Rectal smooth muscle tissue (tissue), 1 donor: Measurements from ENCODE around the gene FBXO10.

ENCODE experiments used
- H3K27ac ChIP-seq: one replicate; pipeline ENCODE4 v1.7.0; 2013; ENCODE audit warnings: low read depth, low read length, inconsistent platforms
- H3K27me3 ChIP-seq: one replicate; pipeline ENCODE4 v1.7.0; 2013; ENCODE audit warnings: low read length; ENCODE audit not compliant: control insufficient read depth, insufficient read depth
- H3K36me3 ChIP-seq: one replicate; pipeline ENCODE4 v1.7.0; 2013; ENCODE audit warnings: low read length; ENCODE audit not compliant: control insufficient read depth, insufficient read depth
- H3K4me1 ChIP-seq: one replicate; pipeline ENCODE4 v1.7.0; 2013; ENCODE audit warnings: low read length; ENCODE audit not compliant: control insufficient read depth, insufficient read depth
- H3K4me3 ChIP-seq: one replicate; pipeline ENCODE4 v1.7.0; 2013; ENCODE audit warnings: low read length
- H3K9ac ChIP-seq: one replicate; pipeline ENCODE4 v1.7.0; 2013; ENCODE audit warnings: low read length

FBXO10 gene

DNA sequence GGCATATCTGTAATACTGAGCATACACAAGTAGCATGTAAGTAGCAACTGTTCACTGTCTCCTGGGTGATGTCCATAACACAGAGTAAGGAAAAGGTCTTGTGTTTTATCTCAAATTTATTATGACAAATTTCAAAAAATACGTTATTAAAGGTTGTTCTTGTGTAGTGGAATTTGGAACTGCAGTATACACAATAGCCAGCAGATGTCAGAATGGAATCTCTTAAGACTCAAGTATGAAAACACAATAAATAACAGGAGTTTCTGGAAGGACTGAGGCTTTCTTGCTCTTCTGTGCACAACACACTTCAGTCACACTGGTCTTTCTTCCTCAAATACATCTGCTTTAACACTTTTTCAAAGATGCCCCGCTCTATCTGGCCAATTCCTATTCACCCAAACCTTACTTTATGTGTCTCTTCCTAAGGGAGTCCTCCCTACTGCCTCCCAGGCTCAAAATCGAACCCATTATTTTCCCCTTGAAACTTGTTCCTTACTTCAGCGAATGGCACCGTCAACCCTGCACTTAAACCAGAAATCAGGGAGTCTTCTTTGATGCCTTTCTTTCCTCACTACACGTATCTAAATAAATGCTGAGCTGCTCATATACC is 6.5 kb upstream of the FBXO10 start:
- H3K9ac ChIP-seq: no peak overlapping the region
- H3K27me3 ChIP-seq: no peaks in the 10 kb centered on the region
- H3K4me1 ChIP-seq: peaks cover 19% of the 10 kb centered on the region
- H3K27ac ChIP-seq: peak overlapping the region; percentile 80
- no peak overlapping the region for H3K4me3 ChIP-seq
- peaks cover 10% of the 10 kb centered on the region for H3K36me3 ChIP-seq

- Histone ChIP-seq H3K36me3 (no peaks in the 10 kb centered on the region), H3K4me1 (peaks cover 17% of the 10 kb centered on the region)
Observed at GRCh38 chr9:37575511-37575914, 667 bp downstream of the FBXO10 start.

DNA sequence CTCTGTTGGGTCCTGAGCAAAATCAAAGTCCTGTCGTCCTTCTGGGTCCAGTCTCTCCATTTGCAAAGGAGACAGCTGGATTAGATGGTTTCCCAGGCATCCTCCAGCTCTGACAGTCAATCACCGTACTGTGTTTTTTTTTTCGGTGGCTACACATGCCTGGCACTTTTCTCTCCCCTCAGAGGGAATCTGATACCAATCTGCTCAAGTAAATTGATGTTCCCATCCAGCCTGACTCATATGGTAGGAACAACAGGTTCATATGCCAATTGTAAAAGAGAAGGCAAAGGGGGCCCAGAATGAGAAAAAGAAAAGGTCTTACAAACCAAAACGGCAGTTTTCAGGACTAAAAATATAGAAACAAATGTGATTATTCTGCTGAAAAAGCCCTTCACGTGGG is 1.2 kb downstream of the FBXO10 start:
- H3K9ac ChIP-seq: no peak overlapping the region
- H3K36me3 ChIP-seq: no peaks in the 10 kb centered on the region
- H3K27me3 ChIP-seq: no peaks in the 10 kb centered on the region
- peak overlapping the region; percentile 89 for H3K27ac ChIP-seq
- H3K4me3 ChIP-seq: peak overlapping the region; percentile 87
- peaks cover 17% of the 10 kb centered on the region for H3K4me1 ChIP-seq

More at GRCh38 chr9:37575511-37575914, 667 bp downstream of the FBXO10 start:
- peak overlapping the region; percentile 87 for H3K4me3 ChIP-seq
- peak overlapping the region; percentile 77 for H3K9ac ChIP-seq
- peak overlapping the region; percentile 89 for H3K27ac ChIP-seq
- no peaks in the 10 kb centered on the region for H3K27me3 ChIP-seq

DNA sequence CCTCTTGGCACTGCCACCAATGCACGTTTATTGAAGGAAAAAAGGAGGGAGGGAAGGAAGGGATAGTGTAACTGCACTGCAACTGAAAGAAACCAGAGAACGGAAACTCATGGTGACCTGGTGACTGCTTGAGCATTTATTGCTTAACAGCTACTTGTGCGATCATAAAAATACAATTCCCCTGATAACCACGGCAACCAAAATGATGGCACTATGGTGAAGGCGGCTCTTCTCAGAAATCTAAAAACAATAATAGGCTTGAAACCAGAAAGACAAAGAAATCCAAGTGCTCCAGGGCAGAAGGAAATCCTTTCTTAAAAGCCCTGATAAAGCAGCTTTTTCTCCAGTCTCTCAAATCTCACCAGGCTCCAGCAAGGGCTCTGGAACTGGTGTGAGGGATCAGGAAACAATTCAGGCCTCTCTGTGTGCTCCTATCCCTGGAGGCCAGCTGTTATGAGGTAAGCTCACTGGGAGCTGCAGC is 1.9 kb downstream of the FBXO10 start:
- H3K4me1 ChIP-seq: peaks cover 17% of the 10 kb centered on the region
- no peaks in the 10 kb centered on the region for H3K36me3 ChIP-seq
- H3K4me3 ChIP-seq: peak overlapping the region; percentile 6
- H3K27ac ChIP-seq: peak overlapping the region; percentile 60
- H3K27me3 ChIP-seq: no peaks in the 10 kb centered on the region
- H3K9ac ChIP-seq: no peak overlapping the region

DNA sequence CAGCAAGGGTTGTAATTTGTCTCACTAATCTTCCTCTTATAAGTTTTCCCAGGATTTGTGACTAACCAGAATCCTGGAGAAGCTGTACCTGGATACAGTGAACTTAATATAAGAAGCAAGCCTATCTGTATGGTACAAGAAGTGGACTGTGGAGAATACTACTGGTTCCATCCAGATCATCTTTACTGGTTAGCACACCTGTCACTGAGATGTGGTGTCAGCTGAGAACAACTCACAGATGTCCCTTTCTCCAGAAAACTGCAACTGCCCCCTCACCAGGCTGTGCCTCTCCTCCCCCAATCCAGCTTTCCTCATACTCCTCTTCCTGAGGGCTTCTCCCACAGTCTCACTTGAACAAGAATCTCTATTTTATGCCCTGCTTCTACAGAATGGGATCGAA is 4.9 kb downstream of the FBXO10 start:
- H3K4me1 ChIP-seq: peaks cover 13% of the 10 kb centered on the region
- no peak overlapping the region for H3K9ac ChIP-seq
- H3K27me3 ChIP-seq: no peaks in the 10 kb centered on the region
- H3K36me3 ChIP-seq: no peaks in the 10 kb centered on the region
- no peak overlapping the region for H3K4me3 ChIP-seq
- no peak overlapping the region for H3K27ac ChIP-seq

DNA sequence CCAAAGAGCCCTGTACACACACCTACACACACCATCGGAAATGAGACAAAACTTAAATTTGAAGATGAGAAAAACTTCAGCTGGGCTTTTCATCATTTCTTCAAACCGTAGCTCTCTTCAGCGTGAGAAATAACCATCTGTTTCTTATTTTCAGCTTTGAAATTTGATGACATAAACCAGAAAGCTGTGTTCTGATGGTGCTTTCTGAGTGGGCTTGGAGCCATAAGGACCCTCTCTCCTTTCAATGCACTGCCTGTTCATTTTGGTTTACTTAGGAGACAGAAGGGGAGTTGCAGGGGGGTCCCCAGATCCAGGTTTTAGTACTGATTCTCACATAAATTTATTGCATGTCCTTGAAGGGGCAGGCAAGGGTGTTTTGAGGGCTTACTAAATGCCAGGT is 9.5 kb downstream of the FBXO10 start:
- no peaks in the 10 kb centered on the region for H3K27me3 ChIP-seq
- no peaks in the 10 kb centered on the region for H3K4me1 ChIP-seq
- H3K4me3 ChIP-seq: no peak overlapping the region
- H3K36me3 ChIP-seq: no peaks in the 10 kb centered on the region
- H3K27ac ChIP-seq: no peak overlapping the region
- H3K9ac ChIP-seq: no peak overlapping the region

- H3K4me3 ChIP-seq: no peak overlapping the region
- no peak overlapping the region for H3K27ac ChIP-seq
- no peak overlapping the region for H3K9ac ChIP-seq
- no peaks in the 10 kb centered on the region for H3K4me1 ChIP-seq
- no peaks in the 10 kb centered on the region for H3K36me3 ChIP-seq
- H3K27me3 ChIP-seq: no peaks in the 10 kb centered on the region
Observed at GRCh38 chr9:37565661-37566618, 10.2 kb downstream of the FBXO10 start.

- Histone ChIP-seq H3K9ac (no peak overlapping the region), H3K27ac (no peak overlapping the region), H3K4me1 (no peaks in the 10 kb centered on the region), H3K4me3 (no peak overlapping the region), H3K27me3 (no peaks in the 10 kb centered on the region), H3K36me3 (no peaks in the 10 kb centered on the region)
Observed at GRCh38 chr9:37564916-37565315, 11.3 kb downstream of the FBXO10 start.

GRCh38 chr9:37563806-37564513 is 12.2 kb downstream of the FBXO10 start:
- Histone ChIP-seq H3K9ac (no peak overlapping the region), H3K27me3 (no peaks in the 10 kb centered on the region), H3K4me3 (no peak overlapping the region), H3K36me3 (no peaks in the 10 kb centered on the region), H3K27ac (no peak overlapping the region), H3K4me1 (no peaks in the 10 kb centered on the region)

- Histone ChIP-seq H3K36me3 (no peaks in the 10 kb centered on the region), H3K9ac (no peak overlapping the region), H3K4me3 (no peak overlapping the region), H3K27ac (no peak overlapping the region), H3K27me3 (no peaks in the 10 kb centered on the region), H3K4me1 (no peaks in the 10 kb centered on the region)
Observed at GRCh38 chr9:37562826-37563225, 13.4 kb downstream of the FBXO10 start.

DNA sequence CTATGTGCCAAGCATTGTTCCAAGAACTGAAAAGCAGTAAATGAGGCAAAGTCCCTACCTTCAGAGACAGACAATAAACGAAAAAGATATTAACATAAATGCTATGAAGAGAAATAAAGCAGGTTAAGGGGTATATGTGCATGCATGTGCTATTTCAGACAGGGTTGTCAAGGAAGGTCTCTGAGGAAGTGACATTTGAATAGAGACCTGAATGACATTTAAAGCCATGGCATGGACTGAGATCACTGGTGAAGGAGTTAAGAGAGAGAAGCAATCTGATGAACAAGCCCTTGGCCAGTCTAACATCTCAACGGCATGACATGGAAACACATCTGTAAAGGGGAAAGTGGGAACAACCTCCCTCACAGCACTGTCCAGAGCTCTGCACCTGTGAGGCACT is 14.5 kb downstream of the FBXO10 start:
- no peaks in the 10 kb centered on the region for H3K27me3 ChIP-seq
- no peak overlapping the region for H3K9ac ChIP-seq
- no peaks in the 10 kb centered on the region for H3K4me1 ChIP-seq
- H3K4me3 ChIP-seq: no peak overlapping the region
- H3K27ac ChIP-seq: no peak overlapping the region
- no peaks in the 10 kb centered on the region for H3K36me3 ChIP-seq

- no peak overlapping the region for H3K4me3 ChIP-seq
- no peak overlapping the region for H3K9ac ChIP-seq
- no peaks in the 10 kb centered on the region for H3K36me3 ChIP-seq
- no peak overlapping the region for H3K27ac ChIP-seq
- H3K4me1 ChIP-seq: no peaks in the 10 kb centered on the region
- H3K27me3 ChIP-seq: no peaks in the 10 kb centered on the region
Observed at GRCh38 chr9:37559855-37560592, 16.2 kb downstream of the FBXO10 start.
